ENCODE results near the gene TLE2.
"Not testable (repeated sequence)": the region's sequence is repeated elsewhere in the genome, so short reads cannot be mapped to it uniquely, and the experiment has no call there.

The TLE2 gene

DNA sequence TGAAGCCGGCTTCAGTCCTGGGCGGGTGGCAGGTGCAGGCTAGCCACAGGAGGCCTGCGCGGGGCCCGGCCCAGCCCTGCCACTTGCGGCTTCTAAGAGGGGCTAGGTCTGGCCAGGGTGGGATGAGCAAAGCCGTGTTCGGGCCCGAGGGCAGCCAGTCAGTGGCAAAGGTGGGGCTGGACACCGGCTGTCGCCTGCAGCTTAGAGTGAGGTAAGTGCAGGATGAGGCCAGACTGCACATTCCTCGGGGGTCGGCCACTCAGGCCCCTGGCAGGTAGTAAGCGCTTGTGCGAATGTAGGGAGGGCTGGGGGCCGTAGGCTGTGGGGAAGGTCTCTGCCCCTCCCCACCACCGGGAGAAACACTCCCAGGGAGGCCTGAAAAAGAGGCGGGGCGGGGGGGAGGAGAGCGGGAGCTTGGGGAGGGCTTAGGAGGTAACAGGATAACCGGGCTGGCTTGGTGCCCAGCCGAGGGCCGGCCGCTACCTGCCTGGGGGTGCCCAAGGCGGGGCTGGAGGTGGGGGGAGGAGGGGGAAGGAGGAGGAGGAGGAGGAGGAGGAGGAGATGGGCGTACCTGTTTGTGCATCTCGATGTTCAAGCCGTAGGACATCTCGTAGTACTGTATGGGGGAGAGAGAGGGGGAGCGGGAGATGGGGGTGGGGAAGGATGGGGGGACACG, 26.8 kb upstream of the TLE2 start:
- no peak for DNase-seq

DNA sequence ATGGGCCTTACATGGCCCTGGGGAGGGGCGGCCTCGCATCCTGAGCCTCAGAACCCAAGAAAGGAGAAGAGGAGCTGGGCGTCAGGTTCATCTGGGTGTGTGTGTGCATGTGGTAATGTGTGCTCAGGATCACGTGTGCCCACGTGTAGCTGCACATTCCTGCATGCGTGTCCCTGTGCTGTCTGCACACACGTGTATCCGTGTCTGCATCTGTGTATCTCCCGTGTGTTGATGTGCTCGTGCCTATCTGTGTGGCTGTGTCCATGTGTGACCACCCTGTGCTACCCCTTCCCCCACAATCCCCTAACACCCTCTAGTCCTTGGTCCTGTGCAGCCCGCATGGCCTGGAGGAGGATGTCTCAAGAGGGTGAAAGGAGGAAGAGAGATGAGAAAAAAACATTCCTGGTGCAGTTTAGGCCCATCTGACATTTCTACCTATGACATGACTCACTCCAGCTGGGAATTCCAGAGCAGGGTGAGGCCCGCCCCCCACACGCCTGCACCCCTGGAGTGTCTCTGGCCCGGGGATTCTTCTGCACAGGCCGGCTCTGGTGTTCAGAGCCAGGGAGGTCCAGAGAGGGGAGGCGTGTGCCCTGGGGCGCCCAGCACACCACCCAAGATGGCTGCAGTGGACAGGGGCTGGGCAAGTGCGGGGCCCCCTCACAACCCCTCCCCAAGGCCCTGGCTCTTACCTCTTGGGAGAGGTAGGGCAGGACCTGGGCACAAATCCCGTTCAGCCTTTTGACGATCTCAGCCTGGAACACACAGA, 26.1 kb upstream of the TLE2 start:
- DNase-seq = no peak

GRCh38 chr19:3054265-3054971, 25.3 kb upstream of the TLE2 start:
- DNase-seq = no peak

DNA sequence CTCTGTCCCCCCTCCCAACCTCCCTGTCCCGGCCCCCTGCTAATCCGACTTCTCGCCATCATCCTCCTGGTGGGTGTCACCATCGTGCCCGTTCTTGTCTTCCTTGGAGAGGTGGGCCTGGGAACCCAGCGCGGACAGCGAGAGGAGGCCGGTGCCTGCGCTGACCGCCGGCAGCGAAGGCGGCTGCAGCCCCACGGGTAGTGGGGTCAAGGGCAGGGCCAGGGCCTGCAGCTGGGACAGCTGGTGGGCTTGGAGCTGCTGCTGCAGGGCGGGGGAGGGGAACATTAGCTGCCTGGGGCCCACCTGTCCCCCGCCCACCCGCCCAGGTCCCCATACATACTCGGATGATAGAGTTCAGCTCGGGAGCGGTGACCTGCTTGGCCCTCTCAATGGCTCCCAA, 24.7 kb upstream of the TLE2 start:
- DNase-seq = no peak

- no peak for DNase-seq
Measured at GRCh38 chr19:3053218-3053621, 24.1 kb upstream of the TLE2 start.

DNA sequence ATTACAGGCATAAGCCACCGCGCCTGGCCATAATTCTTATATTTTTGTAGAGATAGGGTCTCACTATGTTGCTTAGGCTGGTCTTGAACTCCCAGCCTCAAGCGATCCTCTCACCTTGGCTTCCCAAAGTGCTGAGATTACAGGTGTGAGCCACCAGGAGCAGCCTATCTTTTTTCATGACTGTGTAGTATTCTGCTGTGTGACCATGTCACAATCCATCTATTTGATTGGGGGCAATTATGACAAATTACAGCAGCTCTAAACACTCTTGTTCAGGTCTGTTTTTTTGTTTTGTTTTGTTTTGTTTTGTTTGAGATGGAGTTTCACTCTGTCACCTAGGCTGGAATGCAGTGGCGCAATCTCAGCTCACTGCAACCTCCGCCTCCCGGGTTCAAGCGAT, 20.9 kb upstream of the TLE2 start:
- DNase-seq = not testable (repeated sequence)

- no peak for DNase-seq
Measured at GRCh38 chr19:3049089-3049488, 20.0 kb upstream of the TLE2 start.

- DNase-seq = no peak
Measured at GRCh38 chr19:3048190-3048533, 19.1 kb upstream of the TLE2 start.

GRCh38 chr19:3047496-3048189, 18.6 kb upstream of the TLE2 start:
- no peak for DNase-seq

DNA sequence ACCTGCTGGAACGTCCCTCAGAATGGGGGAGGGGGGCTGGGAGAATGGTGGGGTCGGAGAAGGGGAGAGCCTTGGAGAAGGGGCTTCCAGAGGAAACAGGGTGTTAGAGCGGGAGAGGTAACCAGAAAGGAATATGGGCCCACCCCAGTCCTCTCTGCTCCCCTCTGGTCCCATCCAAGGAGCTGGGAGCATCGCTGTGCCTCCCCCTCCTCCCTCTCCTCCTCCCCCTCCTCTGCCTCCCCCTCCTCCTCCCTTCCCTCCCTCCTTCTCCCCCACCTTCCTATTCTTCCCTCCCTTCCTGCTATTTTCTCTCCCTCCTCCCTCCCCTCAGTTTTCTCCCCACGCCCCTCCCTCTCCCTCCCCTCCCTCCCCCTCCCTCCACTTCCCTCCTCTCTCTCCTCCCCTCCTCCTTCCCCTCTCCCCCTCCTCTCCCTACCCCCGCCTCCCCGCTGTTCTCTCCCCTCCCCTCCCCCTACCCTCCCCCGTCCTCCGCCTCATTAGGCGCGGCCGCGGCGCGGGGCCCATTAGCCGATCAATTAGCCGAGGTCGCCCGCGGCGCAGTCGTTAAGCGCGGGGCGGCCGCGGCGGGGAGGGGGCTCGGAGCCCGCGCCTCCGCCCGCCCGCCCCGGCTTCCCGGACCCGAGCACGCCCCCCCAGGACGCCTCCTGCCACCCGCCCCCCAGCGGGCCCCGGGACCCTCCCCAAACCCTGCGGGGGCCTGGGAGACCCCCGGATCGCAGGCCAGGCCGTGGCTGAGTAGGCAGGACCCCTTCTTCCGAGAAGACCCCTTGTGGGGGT, 17.8 kb upstream of the TLE2 start:
- DNase-seq = no peak

- no peak for DNase-seq
Measured at GRCh38 chr19:3045885-3046697, 17.0 kb upstream of the TLE2 start.

- DNase-seq = no peak
Measured at GRCh38 chr19:3045191-3045590, 16.1 kb upstream of the TLE2 start.

DNA sequence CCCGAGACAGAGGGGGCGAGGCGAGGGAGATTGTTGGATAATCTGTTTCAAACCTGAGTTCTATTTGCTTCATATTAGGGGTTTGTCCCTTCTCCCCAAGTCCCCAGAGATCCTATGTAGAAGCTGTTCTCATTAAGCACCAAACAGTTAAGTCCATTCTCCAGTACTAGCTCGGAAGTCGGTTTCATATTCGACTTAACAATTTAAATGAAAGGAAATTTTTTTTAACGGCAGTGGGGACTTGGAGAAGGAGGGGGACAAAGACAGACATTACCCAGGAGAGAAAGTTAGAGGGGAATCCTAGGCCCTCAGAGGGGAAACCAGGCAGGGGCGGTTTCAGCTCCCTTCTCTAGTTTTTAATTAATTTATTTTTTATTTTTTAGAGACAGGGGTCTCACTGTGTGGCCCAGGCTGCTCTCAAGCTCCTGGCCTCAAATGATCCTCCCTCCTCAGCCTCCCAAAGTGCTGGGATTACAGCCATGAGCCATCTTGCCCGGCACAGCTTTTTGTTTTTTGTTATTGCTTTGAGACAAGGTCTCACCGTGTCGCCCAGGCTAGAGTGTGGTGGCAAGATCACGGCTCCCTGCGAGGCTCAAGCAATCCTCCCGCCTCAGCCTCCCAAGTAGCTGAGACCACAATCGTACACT, 13.7 kb upstream of the TLE2 start:
- no peak for DNase-seq

DNA sequence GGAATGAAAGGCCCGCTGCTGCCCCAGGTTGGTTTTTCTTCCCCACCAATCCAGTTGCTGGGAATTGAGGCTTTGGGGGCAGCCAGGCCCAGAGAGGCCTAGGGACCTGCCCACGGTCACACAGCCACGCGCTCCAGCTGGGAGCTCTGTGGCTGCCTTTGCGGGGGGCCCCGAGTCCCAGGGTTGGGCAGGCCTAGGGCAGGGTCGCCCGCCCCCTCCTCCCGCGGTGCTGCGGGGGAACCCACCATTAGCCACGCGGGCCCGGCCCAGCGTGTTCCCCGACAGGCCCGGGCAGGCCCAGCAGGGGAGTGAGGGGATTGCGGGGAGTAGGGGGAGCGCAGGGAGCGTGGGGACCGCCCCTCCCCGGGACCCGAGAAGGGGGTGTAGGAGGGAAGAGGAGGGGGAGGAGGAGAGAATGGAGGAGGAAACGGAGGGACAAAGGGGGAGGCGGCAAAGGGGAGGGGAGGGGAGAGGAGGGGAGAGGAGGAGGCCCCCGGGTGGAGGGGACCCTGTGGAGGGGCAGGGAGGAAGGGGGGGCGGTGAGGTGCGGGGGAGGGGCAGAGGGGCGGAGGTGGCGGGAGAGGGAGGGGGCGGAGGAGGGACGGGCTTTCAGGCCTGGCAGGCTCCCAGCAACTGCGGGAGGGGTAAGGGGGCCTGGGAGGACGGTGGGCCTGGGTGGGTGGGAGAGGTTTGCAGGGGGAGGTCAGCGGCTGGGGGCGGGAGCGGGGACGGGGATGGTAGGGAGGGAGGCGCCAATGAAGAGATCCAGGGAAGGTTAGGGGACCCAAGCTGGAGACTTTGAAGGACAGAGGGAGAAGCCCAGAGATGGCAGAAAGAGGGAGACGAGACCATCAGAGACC, 12.9 kb upstream of the TLE2 start:
- no peak for DNase-seq

DNA sequence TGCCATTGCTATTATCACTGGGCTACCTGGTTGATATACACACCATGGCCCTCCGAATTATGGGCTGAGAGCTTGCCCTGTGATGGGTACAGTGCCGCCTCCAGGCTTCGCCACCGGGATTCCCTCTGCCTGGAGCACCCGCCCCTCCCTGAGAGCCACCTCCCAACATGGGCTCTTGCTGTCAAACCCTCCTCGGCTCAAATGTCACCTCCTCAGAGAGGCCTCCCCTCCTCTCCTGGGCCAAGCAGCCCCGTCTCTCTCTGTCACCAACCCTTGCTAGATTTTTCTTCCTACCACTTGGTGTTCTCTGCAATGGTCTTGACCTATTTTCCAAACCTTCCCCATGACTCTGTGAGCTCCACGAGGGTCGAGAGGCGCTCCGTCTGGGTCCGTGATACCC, 12.2 kb upstream of the TLE2 start:
- no peak for DNase-seq

DNA sequence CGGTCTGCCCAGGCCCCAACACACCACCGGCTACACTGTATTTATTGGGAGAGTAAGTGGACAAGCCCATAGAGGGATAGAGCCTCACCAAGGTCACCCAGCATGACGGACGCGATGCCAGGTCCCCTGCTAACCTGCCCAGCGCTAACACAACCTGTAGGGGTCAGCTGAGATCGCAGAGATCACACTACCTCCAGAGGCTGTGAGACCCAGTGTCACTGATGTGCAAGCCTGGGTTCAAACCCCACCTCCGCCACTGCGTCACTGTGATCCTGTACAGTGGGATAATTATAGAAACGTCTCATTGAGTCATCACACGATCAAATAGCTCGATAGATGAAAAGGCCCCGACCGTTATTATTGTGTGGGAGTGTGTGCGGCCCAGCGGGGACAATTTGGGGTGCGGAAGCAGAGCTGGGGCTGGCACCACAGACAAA, 10.6 kb upstream of the TLE2 start:
- no peak for DNase-seq

GRCh38 chr19:3039125-3039524, 10.0 kb upstream of the TLE2 start:
- no peak for DNase-seq

DNA sequence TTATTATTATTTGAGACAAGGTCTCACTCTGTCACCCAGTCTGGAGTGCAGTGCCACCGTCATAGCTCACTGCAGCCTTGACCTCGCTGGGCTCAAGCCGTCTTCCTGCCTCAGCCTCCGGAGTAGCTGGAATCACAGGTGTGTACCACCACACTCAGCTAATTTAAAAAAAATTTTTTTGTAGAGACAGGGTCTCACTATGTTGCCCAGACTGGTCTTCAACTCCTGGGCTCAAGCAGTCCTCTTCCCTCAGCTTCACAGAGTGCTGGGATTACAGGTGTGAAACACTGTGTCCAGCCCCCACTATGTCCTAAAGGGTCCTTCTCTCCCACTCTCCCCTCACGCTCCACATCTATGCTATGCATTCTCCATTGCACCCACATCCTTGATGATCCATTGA, 9.1 kb upstream of the TLE2 start:
- no peak for DNase-seq

DNA sequence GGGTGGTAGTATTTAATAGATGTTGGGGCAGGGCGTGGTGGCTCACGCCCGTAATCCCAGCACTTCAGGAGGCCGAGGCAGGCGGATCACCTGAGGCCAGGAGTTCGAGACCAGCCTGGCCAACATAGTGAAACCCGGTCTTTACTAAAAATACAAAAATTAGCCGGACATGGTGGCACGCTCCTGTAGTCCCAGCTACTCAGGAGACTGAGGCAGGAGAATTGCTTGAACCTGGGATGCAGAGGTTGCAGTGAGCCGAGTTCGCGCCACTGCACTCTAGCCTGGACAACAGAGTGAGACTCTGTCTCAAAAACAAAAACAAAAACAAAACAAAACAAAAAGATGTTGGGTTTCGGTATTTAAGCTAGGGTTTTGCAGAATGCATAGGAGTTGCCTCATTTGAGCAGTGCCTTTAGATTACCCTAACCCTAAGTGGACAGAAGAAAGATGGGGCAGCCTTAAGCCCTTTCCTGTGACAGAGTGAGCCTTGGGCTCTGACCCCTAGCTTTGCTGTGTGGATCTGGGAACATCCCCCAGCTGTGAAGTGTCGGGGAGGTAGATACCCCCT, 8.0 kb upstream of the TLE2 start:
- not testable (repeated sequence) for DNase-seq
